Peyer's patch (tissue), 4 donors: ENCODE measurements around the gene ARHGEF26. TPM values are rescaled to one million over a fixed set of nuclear protein-coding genes. Genes with fewer than 3 reads are reported as not detected.

Experiments used
- DNase-seq, 3 donors: peaks; one replicate each; pipeline ENCODE4 v3.0.0-alpha.2; 2017 to 2019
- H3K27ac ChIP-seq, 4 donors: fragments of 200-600 bp; sonication (generic); one replicate each; pipeline ENCODE4 v1.5.1; 2016 to 2019
- H3K27me3 ChIP-seq, 2 donors: fragments of 200-600 bp; sonication (generic); one replicate each; pipeline ENCODE4 v1.5.1; 2019
- H3K36me3 ChIP-seq, 3 donors: fragments of 200-600 bp; sonication (generic); one replicate each; pipeline ENCODE4 v1.5.1; 2016 to 2019
- H3K4me1 ChIP-seq, 4 donors: fragments of 200-600 bp; sonication (generic); one replicate each; pipeline ENCODE4 v1.5.1; 2016 to 2019
- H3K4me3 ChIP-seq, 4 donors: fragments of 200-600 bp; sonication (generic); 1 replicate in 3 of 4; 2 replicates in 1 of 4; pipeline ENCODE4 v1.5.1; 2016 to 2019; ENCODE audit warnings: mild to moderate bottlenecking in 1 of 4
- H3K9me3 ChIP-seq, 4 donors: fragments of 200-600 bp; sonication (generic); one replicate each; pipeline ENCODE4 v1.5.1; 2016 to 2019; ENCODE audit warnings: mild to moderate bottlenecking in 1 of 4
- CTCF ChIP-seq, 6 experiments: fragments of 450-650 bp in 4 of 6; fragments of 200-600 bp in 2 of 6; sonication (generic) in 1 of 6; IDR thresholded peaks; one replicate each; pipeline ENCODE4 v1.5.1; 2017 to 2019; ENCODE audit warnings: antibody characterized with exemption in 6 of 6, mild to moderate bottlenecking in 3 of 6, moderate library complexity in 1 of 6
- POLR2A ChIP-seq, 2 donors: fragments of 450-650 bp; IDR thresholded peaks; one replicate each; pipeline ENCODE4 v1.5.1; 2017; ENCODE audit warnings: antibody characterized with exemption in 2 of 2, mild to moderate bottlenecking in 2 of 2, moderate library complexity in 2 of 2
- total RNA-seq, 4 donors: library from RNA; depleted of rRNA; stranded (reverse); fragments of >200 nt; gene quantifications; one replicate each; pipeline ENCODE4 v1.1.0, GENCODE V29; 2016

ARHGEF26 gene
- total RNA-seq = 10 to 100 TPM; 19.0 to 55.2 (median 27.8) TPM

- Histone ChIP-seq H3K4me3 (peak within 1 kb of the TSS; percentile 48 to 79 (median 60)), H3K9me3 (no peaks in the 10 kb centered on the region), H3K27ac (peak within 1 kb of the TSS; percentile 50 to 75 (median 62)), H3K27me3 (no peaks in the 10 kb centered on the region), H3K4me1 (peaks cover 0 to 9% (median 3%) of the 10 kb centered on the region in 4 donors), H3K36me3 (no peaks in the 10 kb centered on the region)
- peak in 1 of 2 donors; percentile 47 for TF ChIP-seq POLR2A (IDR thresholded peaks at IDR 0.05)
- no peak for TF ChIP-seq CTCF (IDR thresholded peaks at IDR 0.05)
- DNase-seq = peak; percentile 30 to 94 (median 90)
These were observed at the start of gene ARHGEF26 for GRCh38 chr3:154120961-154121700. Gene ARHGEF26, plus strand, starts transcription at chr3:154121390. Its CDS starts 603 bp downstream, at chr3:154121993.

- Histone ChIP-seq H3K9me3 (no peaks in the 10 kb centered on the region), H3K36me3 (no peaks in the 10 kb centered on the region), H3K27ac (no peak overlapping the region), H3K27me3 (no peaks in the 10 kb centered on the region), H3K4me3 (no peak overlapping the region), H3K4me1 (no peaks in the 10 kb centered on the region)
- no peak for DNase-seq
- TF ChIP-seq CTCF (IDR thresholded peaks at IDR 0.05) = no peak
- TF ChIP-seq POLR2A (IDR thresholded peaks at IDR 0.05) = no peak
These were observed 46.2 kb upstream of the ARHGEF26 start for GRCh38 chr3:154074966-154075365.

GRCh38 chr3:154078672-154079071 lies 42.5 kb upstream of the ARHGEF26 start:
- no peak overlapping the region for H3K4me3 ChIP-seq
- no peaks in the 10 kb centered on the region for H3K9me3 ChIP-seq
- no peak overlapping the region for H3K27ac ChIP-seq
- DNase-seq = no peak
- TF ChIP-seq CTCF (IDR thresholded peaks at IDR 0.05) (no peak), POLR2A (IDR thresholded peaks at IDR 0.05) (no peak)
- H3K4me1 ChIP-seq = no peaks in the 10 kb centered on the region
- H3K27me3 ChIP-seq = no peaks in the 10 kb centered on the region
- no peaks in the 10 kb centered on the region for H3K36me3 ChIP-seq

DNA sequence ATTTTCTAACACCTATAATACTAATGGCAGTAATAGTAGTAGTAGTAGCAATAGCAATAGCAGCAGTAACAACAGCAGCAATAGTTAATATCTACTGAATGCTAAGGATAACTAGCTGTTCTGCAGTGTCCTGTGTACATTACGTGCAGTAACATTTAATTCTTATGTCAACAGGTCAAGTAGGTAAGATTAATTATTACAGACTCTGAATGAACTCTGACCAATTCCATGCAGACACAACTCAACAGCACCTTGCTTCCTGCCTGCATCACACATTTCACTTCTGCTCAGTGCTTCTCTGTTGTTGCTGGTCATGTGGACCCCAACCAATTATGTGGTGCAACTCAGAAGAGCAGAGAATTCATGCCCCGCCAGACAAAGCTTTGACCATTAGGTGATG lies 39.9 kb upstream of the ARHGEF26 start:
- Histone ChIP-seq H3K4me1 (no peaks in the 10 kb centered on the region), H3K9me3 (no peaks in the 10 kb centered on the region), H3K27me3 (no peaks in the 10 kb centered on the region), H3K36me3 (no peaks in the 10 kb centered on the region), H3K4me3 (no peak overlapping the region), H3K27ac (peak overlapping the region in 1 of 4 donors; percentile 48)
- TF ChIP-seq POLR2A (IDR thresholded peaks at IDR 0.05) (no peak), CTCF (IDR thresholded peaks at IDR 0.05) (peak in 2 of 6 experiments; percentile 11 to 31)
- DNase-seq = no peak

- H3K4me1 ChIP-seq = no peaks in the 10 kb centered on the region
- no peak overlapping the region for H3K4me3 ChIP-seq
- H3K36me3 ChIP-seq = no peaks in the 10 kb centered on the region
- H3K9me3 ChIP-seq = no peaks in the 10 kb centered on the region
- H3K27ac ChIP-seq = no peak overlapping the region
- DNase-seq = no peak
- H3K27me3 ChIP-seq = no peaks in the 10 kb centered on the region
- no peak for TF ChIP-seq POLR2A (IDR thresholded peaks at IDR 0.05)
- TF ChIP-seq CTCF (IDR thresholded peaks at IDR 0.05) = no peak
These were observed 36.1 kb upstream of the ARHGEF26 start for GRCh38 chr3:154085071-154085470.
